Right lobe of liver (tissue), 4 donors: ENCODE measurements around the gene NSUN4.

ENCODE experiments used
- CTCF ChIP-seq, 4 donors: fragments of 200-600 bp in 3 of 4; fragments of 450-650 bp in 1 of 4; IDR thresholded peaks; one replicate each; pipeline versions ENCODE4 v1.5.1 to v1.8.0; 2016 to 2022; ENCODE audit warnings: antibody characterized with exemption in 4 of 4, mild to moderate bottlenecking in 2 of 4
- POLR2A ChIP-seq: fragments of 450-650 bp; IDR thresholded peaks from one replicate; pipeline ENCODE4 v1.6.1; 2017; ENCODE audit warnings: antibody characterized with exemption, mild to moderate bottlenecking
- donor health status: DM: no; HTN: no; CAD: no.
- donor health status: DM: no; HTN: no; CAD: no.
- donor health status: DM: no; HTN: yes; CAD: no.

GRCh38 chr1:46302641-46303037 lies 38.0 kb upstream of the NSUN4 start:
- TF ChIP-seq CTCF (IDR thresholded peaks at IDR 0.05) (no peak), POLR2A (no peak)
